ENCODE data around the gene DTX1.

DNA sequence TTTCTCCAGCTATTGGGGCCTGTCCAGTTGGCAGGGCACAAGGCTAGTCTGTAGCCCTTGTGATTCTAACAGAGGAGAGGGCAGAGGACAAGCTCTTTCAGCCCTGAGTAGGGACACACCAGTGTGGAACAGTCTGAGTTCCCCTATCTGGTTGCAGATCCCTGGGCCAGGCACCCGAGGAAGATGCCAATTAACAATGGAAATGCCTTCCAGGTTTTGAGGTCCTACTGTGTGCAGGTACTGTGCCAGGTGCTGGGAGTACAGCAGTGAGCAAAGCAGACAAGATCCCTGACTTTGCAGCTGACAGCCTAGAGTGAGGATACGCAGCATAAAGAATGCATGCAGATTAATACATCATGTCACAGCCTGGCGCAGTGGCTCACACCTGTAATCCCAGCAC, 17.1 kb downstream of the DTX1 start:
- no peak for TF ChIP-seq CTCF (IDR thresholded peaks at IDR 0.05)
- TF ChIP-seq POLR2A (IDR thresholded peaks at IDR 0.05), result no peak
